GM19239 (cell line): ENCODE results near the gene EPS15.
"Not testable (repeated sequence)": the region's sequence is repeated elsewhere in the genome, so short reads cannot be mapped to it uniquely, and the experiment has no call there.

Source experiments
- DNase-seq: peaks from one replicate; pipeline ENCODE4 v3.0.0; 2011; ENCODE audit warnings: low spot score; ENCODE audit not compliant: insufficient read length
- FAIRE-seq: peaks from 2 replicates; lab custom pipeline; 2011; peaks lifted over from hg19 to GRCh38; lab: Jason Lieb, UNC

The EPS15 gene

DNA sequence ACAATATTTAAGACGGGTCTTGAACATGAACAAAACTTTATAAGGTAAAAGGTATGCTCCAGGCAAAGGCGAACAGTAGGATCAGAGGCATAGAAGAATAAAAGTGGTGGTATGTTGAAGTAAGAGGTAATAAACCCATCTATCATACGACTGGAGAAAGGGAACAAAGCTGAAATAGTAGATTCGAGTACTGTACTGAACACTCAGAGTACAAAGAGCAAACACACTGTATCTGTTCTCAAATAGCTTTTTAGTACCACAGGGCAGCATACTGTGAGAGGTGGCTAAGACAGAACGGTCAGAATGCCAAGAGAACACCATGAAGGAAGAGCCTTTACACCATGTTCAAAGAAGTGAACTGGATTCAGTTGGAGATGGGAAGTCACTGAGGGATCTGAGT is 83.2 kb downstream of the EPS15 start:
- DNase-seq (no peak), FAIRE-seq (no peak)

- DNase-seq (no peak), FAIRE-seq (no peak)
Measured at GRCh38 chr1:51433972-51434510, 85.0 kb downstream of the EPS15 start.

DNA sequence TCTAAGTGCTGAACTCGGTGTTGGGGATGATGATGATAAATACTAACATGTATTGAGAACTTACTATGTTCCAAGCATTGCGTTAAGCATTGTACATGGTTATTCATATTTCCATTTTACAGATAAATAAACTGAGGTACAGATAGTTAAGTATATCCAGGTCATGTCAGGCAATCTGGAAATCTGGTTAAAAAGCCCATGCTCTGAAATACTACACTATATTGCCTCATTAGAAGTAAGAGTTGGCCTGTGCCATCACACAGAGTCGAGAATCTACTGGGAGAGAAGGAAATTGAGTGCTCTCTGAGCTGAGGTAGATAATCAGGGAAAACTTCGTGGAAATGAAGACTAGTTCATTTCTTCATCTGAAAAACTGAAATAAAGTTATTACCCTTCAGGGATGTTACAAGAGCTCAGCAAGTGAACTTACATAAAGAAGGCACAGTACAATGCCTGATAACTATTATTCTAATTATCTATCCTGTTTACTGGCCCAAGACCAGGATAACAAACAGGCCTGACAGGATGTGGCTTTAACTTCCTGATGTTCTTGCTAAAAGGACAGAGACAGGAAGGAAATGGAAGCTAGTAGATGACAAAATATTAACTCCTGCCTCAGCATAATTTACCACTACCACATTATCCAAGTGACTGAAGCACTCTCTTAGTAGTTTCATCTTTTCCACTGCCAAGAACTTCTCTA is 85.6 kb downstream of the EPS15 start:
- FAIRE-seq (peak; percentile 92), DNase-seq (no peak)

DNA sequence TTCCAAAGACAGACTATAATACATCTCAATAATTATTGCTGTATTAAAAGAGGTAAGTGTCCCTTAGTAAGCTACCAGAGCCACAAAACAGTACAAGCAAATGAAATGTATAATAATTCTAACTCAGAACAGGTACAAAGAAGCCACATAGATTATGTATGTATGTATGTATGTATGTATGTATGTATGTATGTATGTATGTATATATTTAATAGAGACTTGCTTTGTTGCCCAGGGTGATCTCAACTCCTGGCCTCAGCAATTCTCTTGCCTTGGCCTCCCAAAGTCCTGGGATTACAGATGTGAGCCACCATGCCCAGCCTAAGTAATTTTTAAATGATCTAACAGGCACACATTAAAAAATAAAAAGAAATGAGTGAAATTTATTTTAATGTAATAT is 86.9 kb downstream of the EPS15 start:
- FAIRE-seq (no peak), DNase-seq (no peak)

DNA sequence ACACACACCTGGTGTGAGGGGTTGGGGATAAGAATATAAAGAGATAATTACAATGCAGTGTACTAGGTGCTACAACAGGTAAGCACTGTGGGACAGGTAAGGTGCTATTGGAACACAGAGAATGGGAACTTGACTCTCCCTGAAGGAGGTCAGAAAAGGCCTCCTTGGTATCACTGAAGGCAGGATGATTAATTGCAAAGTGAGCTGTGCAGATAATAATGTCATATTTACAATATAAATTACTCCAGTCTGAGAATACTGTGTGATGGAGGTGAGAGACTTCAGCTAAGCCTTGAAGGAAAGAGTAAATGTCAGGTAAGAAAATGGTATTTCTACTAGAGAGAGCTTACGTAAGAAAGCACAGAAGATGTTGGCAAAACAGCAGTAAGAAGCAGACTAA is 91.6 kb downstream of the EPS15 start:
- no peak for FAIRE-seq
- DNase-seq = no peak

DNA sequence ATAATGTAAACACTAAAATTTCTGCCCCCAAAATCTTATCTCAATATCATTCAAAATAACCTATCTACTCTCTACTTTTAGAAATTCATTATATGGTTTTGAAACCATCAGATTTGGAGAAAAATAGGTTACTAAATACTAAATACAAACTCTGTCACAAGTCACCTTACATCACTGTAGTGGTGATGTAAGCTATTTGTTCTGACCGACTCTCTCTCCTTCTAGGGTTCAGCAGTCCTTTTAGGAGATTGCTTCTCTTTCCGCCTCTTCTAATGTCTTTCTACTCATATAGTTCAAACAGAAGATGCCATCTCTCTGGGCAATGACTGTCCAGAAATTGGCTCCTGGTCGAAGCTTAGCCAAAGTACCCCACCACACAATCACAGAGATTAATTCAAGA is 93.1 kb downstream of the EPS15 start:
- no peak for FAIRE-seq

DNA sequence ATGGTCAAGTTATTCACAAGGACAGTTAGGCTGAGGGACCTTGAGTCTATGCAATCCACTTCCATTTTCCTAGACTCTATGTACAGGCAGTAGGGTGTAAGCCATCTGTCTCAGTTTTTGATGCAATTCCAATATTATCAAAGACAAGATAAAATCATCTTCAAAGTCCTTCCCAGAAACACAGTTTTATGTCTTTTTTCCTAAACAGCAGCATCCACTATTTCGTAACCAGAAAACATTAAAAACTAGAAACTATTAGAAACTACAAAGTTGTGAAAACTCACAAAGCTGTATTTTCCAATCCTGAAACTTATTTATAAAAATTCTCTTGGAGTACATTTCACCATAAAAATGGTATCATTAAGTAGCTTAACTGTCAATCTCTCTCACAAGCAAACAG is 93.8 kb downstream of the EPS15 start:
- FAIRE-seq (no peak), DNase-seq (no peak)

More for the DNA sequence above, 93.1 kb downstream of the EPS15 start:
- DNase-seq = no peak

DNA sequence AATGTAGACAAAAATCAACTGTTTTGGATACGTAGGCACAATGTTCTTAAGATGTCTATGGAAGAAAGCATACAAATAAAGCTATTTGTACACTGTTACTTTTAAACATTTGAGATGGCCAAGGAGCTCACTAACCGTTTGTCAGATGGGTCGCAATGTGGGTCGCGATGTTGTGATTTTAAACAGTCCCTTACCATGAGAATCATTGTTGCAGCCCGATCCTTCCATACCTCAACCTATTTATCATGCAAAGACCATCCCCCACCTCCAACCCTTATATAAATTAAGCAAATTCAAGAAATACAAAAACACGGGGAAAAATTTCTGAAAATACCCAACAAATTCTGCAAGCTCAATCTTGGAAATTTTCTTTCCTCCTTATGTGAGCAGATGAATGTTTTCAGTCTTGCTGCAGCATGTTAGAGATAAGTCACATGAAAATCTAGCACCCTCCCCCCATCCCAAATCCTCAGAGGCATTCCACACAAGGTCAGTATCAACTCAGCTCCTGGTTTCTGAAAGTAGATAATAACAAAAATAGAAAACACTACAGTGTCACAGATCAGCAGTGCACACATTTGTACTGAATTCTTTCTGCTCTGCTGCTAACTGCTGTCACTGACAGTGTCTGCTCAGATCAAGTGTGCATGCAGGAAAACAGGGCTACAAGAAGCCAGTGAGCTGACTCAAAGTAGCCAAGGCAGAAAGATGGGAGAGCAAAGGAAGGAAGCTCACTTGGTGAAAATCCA is 95.8 kb downstream of the EPS15 start:
- DNase-seq (no peak), FAIRE-seq (peak; percentile 21)

DNA sequence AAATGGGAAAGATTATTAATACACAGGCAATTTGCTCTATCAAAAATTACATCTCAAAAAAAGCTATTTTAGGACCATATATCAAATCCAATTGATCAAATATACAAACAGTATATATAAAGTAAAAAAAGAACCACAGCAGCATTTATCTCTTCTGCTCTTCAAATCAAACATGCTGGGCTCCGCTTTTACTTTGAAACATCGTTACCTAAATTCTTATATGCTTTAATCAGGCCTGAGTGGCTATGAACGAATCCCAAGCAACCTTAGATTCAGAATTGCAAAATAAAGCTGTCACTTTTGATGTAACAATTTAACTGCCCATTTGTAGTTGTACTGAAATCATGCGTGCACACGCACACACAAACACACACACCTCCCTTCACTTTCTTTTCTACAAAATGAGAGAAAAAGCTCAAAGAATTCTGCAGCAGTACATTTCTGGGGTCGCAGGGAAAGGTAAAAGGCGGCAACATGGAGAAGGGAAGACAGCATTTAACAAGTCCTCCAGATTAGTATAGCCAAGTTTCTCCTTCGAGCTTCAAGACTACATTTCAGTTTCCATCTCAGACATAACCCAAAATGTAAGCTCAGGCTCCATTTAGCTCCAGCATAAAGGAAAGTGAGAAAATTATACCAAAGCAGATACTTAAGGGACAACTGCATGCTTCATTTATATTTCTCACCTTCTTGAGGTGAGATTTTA is 96.5 kb downstream of the EPS15 start:
- FAIRE-seq (peak; percentile 80), DNase-seq (no peak)

DNA sequence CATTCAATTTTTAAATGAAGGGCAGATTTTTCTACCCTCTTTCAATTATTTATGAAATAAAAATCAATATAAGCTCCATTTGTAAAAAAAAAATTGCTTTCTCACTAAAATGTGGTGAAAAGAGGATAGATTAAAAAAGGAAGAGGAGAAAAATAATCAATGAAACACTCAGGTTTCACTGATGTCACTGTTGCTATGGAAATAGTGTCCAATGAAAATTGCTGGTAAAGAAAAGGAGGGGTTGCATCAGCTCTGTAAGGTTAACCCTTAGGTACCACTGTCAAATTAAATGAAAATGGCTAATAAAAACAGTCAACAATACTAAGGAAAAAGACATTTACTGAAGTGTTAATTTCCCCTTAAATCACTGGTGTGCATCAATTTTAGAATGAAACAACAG is 97.1 kb downstream of the EPS15 start:
- FAIRE-seq (peak; percentile 59), DNase-seq (no peak)

- DNase-seq (no peak), FAIRE-seq (no peak)
Measured at GRCh38 chr1:51420867-51421627, 98.0 kb downstream of the EPS15 start.

- FAIRE-seq (no peak), DNase-seq (no peak)
Measured at GRCh38 chr1:51418384-51418959, 100.6 kb downstream of the EPS15 start.

- FAIRE-seq (peak; percentile 69), DNase-seq (no peak)
Measured at GRCh38 chr1:51417496-51418383, 101.3 kb downstream of the EPS15 start.

GRCh38 chr1:51416910-51417309 is 102.2 kb downstream of the EPS15 start:
- FAIRE-seq = peak; percentile 75
- DNase-seq = no peak

GRCh38 chr1:51415963-51416362 is 103.1 kb downstream of the EPS15 start:
- FAIRE-seq = no peak
- DNase-seq = no peak

GRCh38 chr1:51414811-51415210 is 104.3 kb downstream of the EPS15 start:
- no peak for FAIRE-seq

DNA sequence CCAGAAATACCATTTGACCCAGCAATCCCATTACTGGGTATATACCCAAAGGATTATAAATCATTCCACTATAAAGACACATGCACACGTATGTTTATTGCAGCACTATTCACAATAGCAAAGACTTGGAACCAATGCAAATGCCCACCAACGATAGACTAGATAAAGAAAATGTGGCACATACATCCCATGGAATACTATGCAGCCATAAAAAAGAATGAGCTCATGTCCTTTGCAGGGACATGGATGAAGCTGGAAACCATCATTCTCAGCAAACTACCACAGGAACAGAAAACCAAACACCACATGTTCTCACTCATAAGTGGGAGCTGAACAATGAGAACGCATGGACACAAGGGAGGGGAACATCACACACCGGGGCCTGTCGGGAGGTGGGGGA is 107.2 kb downstream of the EPS15 start:
- DNase-seq, FAIRE-seq: not testable (repeated sequence)

More at GRCh38 chr1:51414811-51415210, 104.3 kb downstream of the EPS15 start:
- DNase-seq = no peak

GRCh38 chr1:51410568-51411460 is 108.3 kb downstream of the EPS15 start:
- no peak for FAIRE-seq
- DNase-seq = no peak
